ENCODE results near the gene C18orf63. TPM values are rescaled to one million over a fixed set of nuclear protein-coding genes. Genes with fewer than 3 reads are reported as not detected.

C18orf63 gene
- total RNA-seq, 1 experiment from 2014 or later, result not detected

Other genes starting within 250 kb of the C18orf63 start
- gene FBXO15, start 168.0 kb upstream of the C18orf63 start, total RNA-seq (2014; rRNA removed; shearing (Covaris generic)), result not detected in 2 replicates
- 17.2 and 33.8 TPM in 2 replicates for gene TIMM21, start 167.3 kb upstream of the C18orf63 start, total RNA-seq (2014; rRNA removed; shearing (Covaris generic))
- gene CYB5A, start 23.9 kb upstream of the C18orf63 start, total RNA-seq (2014; rRNA removed; shearing (Covaris generic)), result 130 and 133 TPM in 2 replicates
- 0.05 TPM in 1 of 2 replicates, not detected in the other for gene DIPK1C, start 141.5 kb downstream of the C18orf63 start, total RNA-seq (2014; rRNA removed; shearing (Covaris generic))
- gene CNDP2, start 180.5 kb downstream of the C18orf63 start, total RNA-seq (2014; rRNA removed; shearing (Covaris generic)), result 50.5 and 57.7 TPM in 2 replicates
- gene CNDP1, start 218.7 kb downstream of the C18orf63 start, total RNA-seq (2014; rRNA removed; shearing (Covaris generic)), result not detected in 2 replicates